ENCODE measurements around the gene GNRH2. TPM values are rescaled to one million over a fixed set of nuclear protein-coding genes. Genes with fewer than 3 reads are reported as not detected.

The GNRH2 gene
- total RNA-seq, 1 experiment from 2014 or later = 1.1 TPM

- H3K27ac Mint-ChIP-seq = no peak overlapping the region
These were observed 22.1 kb upstream of the GNRH2 start for GRCh38 chr20:3021327-3021726.

More at GRCh38 chr20:3021327-3021726, 22.1 kb upstream of the GNRH2 start:
- no peaks in the 10 kb centered on the region for H3K27me3 Mint-ChIP-seq (ENCODE audit: low read depth)
- H3K9me3 Mint-ChIP-seq = peaks cover 6 to 12% of the 10 kb centered on the region in 2 experiments
- Histone ChIP-seq H3K27ac (ENCODE audit: insufficient read length, low read depth, low read length) (no peak overlapping the region), H3K27me3 (ENCODE audit: insufficient read depth, low read length) (no peaks in the 10 kb centered on the region; the same call in 1 of the 2 replicates), H3K4me1 (ENCODE audit: insufficient read depth, low read length) (no peaks in the 10 kb centered on the region), H2BK15ac (ENCODE audit: low read depth, low read length) (no peak overlapping the region), H4K20me1 (ENCODE audit: control insufficient read depth, insufficient read depth, insufficient read length) (no peaks in the 10 kb centered on the region), H2BK120ac (ENCODE audit: low read depth, low read length, poor library complexity, severe bottlenecking) (no peak overlapping the region), H2BK20ac (ENCODE audit: low read depth, low read length, poor library complexity, severe bottlenecking) (no peak overlapping the region), H2BK5ac (ENCODE audit: insufficient read length, low read length) (no peak overlapping the region), H3K18ac (ENCODE audit: insufficient read length, low read depth, low read length) (no peak overlapping the region), H3T11ph (ENCODE audit: low read length) (no peak overlapping the region), H2AFZ (ENCODE audit: low read length) (no peak overlapping the region), H3K4me2 (ENCODE audit: insufficient read depth, insufficient read length, low read length) (no peak overlapping the region), H3K4ac (ENCODE audit: low read depth, low read length) (no peak overlapping the region), H3K79me2 (ENCODE audit: insufficient read depth, low read length) (no peaks in the 10 kb centered on the region), H2BK12ac (ENCODE audit: insufficient read length, low read depth, low read length) (no peak overlapping the region), H3K23ac (ENCODE audit: insufficient read length, low read depth, low read length) (no peak overlapping the region), H4K91ac (ENCODE audit: insufficient read length, low read depth, low read length) (no peak overlapping the region), H3K23me2 (ENCODE audit: insufficient read length, low read depth, low read length, poor library complexity, severe bottlenecking) (no peaks in the 10 kb centered on the region), H2AK5ac (ENCODE audit: insufficient read length, low read length) (no peak overlapping the region), H3K9me3 (ENCODE audit: control insufficient read depth, low read depth, low read length) (peaks cover 7% of the 10 kb centered on the region), H4K5ac (ENCODE audit: insufficient read length, low read depth, low read length) (no peak overlapping the region), H3K9ac (ENCODE audit: extremely low read depth, insufficient read length, low read length) (no peak overlapping the region), H3K79me1 (ENCODE audit: insufficient read depth, low read depth, low read length, poor library complexity, severe bottlenecking) (no peaks in the 10 kb centered on the region), H4K8ac (replicated peaks; ENCODE audit: insufficient read length, low read depth, low read length) (no peak overlapping the region), H3K56ac (ENCODE audit: insufficient read length, low read depth, low read length) (no peak overlapping the region), H3K14ac (ENCODE audit: insufficient read depth, low read length) (no peak overlapping the region)
- TF ChIP-seq CTCF (conservative IDR thresholded peaks at IDR 0.05) = no peak
- no peak for DNase-seq
- no CpG with 5 or more reads among the region's 4 CpGs for WGBS (ENCODE audit: extremely low coverage, insufficient read length, low lambda C conversion rate)
- H3K4me3 Mint-ChIP-seq = no peak overlapping the region
- peaks cover 37 to 86% (median 77%) of the 10 kb centered on the region in 3 experiments for H3K36me3 Mint-ChIP-seq (ENCODE audit: insufficient read depth in 1 of 3, low read depth in 3 of 3)
- no peaks in the 10 kb centered on the region for H3K4me1 Mint-ChIP-seq

Measured in H9 (cell line).